Tibial nerve (tissue), 3 donors: Measurements from ENCODE around the gene RPRD1A.
"Not testable (repeated sequence)": the region's sequence is repeated elsewhere in the genome, so short reads cannot be mapped to it uniquely, and the experiment has no call there.

Experiments used
- POLR2A ChIP-seq, 2 donors: fragments of 450-650 bp; IDR thresholded peaks; one replicate each; pipeline ENCODE4 v1.6.1; 2017; ENCODE audit warnings: antibody characterized with exemption in 2 of 2, mild to moderate bottlenecking in 2 of 2, moderate library complexity in 2 of 2
- TF ChIP-seq, protein P1 (sequence below), 5 experiments: fragments of 200-600 bp in 3 of 5; fragments of 450-650 bp in 2 of 5; sonication (generic) in 3 of 5; IDR thresholded peaks; one replicate each; pipeline ENCODE4 v1.5.1; 2016 to 2019; ENCODE audit warnings: antibody characterized with exemption in 5 of 5, mild to moderate bottlenecking in 3 of 5, moderate library complexity in 2 of 5

- TF ChIP-seq, protein P1, sequence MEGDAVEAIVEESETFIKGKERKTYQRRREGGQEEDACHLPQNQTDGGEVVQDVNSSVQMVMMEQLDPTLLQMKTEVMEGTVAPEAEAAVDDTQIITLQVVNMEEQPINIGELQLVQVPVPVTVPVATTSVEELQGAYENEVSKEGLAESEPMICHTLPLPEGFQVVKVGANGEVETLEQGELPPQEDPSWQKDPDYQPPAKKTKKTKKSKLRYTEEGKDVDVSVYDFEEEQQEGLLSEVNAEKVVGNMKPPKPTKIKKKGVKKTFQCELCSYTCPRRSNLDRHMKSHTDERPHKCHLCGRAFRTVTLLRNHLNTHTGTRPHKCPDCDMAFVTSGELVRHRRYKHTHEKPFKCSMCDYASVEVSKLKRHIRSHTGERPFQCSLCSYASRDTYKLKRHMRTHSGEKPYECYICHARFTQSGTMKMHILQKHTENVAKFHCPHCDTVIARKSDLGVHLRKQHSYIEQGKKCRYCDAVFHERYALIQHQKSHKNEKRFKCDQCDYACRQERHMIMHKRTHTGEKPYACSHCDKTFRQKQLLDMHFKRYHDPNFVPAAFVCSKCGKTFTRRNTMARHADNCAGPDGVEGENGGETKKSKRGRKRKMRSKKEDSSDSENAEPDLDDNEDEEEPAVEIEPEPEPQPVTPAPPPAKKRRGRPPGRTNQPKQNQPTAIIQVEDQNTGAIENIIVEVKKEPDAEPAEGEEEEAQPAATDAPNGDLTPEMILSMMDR (IDR thresholded peaks at IDR 0.05) = not testable (repeated sequence)
- TF ChIP-seq POLR2A (IDR thresholded peaks at IDR 0.05) = not testable (repeated sequence)
Measured at GRCh38 chr18:35967866-35968265, 99.5 kb downstream of the RPRD1A start.
